Epithelial cell of prostate (primary cell): ENCODE data around the gene RAPGEF2.
"Not testable (repeated sequence)": the region's sequence is repeated elsewhere in the genome, so short reads cannot be mapped to it uniquely, and the experiment has no call there.

Experiments used
- DNase-seq: peaks from one replicate; pipeline ENCODE4 v3.0.0-alpha.2; 2011; ENCODE audit warnings: low read depth, low spot score
- H3K27ac ChIP-seq: fragments of 450-650 bp; 2 replicates; pipeline ENCODE4 v1.5.1; 2017; ENCODE audit warnings: mild to moderate bottlenecking

The RAPGEF2 gene

DNA sequence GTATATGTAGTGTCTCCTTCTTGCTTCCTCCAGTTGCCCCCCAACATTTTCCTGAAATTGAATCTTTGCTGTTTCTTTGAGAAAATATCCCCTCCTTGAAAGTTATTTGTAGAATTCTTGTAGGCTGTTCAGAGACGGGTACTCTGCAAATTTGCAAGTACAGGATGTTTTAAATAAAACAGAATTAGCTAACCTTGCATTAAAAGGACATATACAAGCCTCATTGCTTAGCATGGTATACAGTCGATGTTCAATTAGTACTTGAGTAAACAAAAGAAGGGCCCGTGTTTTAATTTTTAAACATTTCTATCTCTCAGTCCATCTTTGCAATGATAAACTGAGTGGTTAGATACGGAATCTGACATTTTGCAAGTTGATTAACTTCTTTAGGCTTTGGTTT is 50.8 kb downstream of the RAPGEF2 start:
- no peak for DNase-seq
- no peak overlapping the region for H3K27ac ChIP-seq

DNA sequence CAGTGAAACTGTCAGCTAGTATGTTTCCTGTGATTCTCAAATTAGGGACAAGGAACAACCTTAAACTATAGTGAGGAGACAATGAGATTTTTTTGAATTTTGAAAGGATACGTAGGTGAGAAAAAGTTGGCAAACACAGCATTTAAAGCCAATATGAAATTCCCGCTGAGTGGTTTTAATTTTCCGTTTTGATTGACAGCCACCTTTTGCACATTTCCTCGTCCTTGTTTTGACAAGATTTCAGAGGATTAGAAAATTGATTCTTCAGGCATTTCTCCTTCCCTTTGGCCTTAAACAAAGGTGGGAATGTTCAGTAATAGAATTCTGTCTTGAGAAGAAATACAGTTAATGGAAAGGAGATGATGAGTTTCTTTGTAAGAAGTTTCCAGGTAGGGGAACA is 52.2 kb downstream of the RAPGEF2 start:
- no peak for DNase-seq
- no peak overlapping the region for H3K27ac ChIP-seq

DNA sequence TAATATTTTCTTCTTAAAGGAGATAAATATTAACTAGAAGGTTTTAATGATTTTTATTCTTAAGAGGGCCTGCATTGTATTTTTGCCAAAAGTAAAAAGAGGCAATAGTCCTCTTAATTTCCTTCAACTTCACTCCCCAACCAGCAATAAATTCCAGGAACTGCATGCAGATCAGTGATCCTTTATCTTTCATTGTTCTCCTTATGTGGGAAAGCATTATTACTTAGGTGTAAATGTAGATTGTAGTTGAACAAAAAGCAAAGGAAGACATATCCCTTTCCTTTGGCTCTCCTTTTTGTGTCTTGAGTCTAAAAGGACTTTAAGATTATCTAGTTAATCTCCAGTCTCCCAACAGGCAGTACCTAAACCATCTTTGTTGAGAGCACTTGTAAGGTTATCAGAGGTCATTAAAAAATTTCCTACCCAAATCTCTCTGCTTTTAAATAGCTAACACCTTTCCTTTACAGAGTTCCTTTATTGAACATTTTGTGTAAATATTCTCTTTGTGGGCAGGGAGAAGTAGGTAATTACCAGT is 55.3 kb downstream of the RAPGEF2 start:
- DNase-seq: no peak
- no peak overlapping the region for H3K27ac ChIP-seq

DNA sequence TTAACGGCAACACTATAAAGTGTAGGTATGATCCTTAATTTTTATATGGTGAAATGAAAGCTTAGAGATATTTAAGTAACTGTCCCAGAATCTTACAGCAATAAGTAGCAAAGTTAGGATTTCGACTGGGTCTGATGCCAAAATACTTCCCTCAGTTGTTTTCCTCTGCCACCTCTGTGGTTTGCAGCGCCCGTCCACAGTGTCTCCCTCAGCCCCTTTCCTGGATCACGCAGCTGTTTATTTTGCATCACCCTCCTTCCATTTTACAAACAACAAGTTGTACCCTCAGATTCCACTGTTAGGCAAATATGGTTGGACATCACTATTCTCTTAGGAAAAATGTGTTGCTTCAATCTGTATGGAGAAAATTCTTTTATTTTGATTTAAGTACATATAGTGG is 56.1 kb downstream of the RAPGEF2 start:
- H3K27ac ChIP-seq: no peak overlapping the region
- no peak for DNase-seq

DNA sequence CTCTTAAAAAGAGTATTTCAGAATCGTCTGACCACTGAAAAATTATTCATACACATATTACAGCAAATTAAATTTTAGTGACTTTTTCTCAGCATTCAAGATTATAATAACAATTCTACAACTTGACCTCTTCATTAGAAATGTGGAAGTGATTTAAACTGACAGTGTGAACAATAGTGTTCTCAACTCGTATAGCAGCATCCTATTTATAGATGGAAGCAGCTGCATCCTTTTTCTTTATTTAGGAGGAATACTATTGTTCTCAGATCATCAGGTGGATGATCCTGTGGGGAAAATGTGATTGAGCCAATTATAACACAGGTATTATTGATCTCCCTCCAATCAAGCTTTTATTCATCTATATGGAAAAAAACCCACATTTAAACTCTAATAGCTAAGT is 56.7 kb downstream of the RAPGEF2 start:
- no peak overlapping the region for H3K27ac ChIP-seq
- no peak for DNase-seq

DNA sequence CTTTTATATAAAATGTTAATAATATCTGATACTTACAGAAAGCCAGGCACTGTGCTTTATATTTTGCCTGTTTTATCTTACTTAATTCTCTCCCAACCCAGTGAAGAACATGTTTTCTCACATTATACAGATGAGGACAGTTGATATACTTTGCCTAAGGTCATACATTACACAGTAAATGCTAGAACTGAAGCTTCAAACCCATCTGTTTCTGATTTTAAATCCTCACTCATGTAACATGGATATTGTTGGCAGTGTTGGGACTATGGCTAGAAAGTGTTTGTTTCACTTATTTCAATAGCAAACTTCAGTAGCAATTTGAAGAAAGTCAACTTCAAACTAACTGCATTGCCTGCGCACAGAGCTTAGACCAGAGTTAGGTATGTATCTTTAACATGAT is 57.4 kb downstream of the RAPGEF2 start:
- no peak for DNase-seq

DNA sequence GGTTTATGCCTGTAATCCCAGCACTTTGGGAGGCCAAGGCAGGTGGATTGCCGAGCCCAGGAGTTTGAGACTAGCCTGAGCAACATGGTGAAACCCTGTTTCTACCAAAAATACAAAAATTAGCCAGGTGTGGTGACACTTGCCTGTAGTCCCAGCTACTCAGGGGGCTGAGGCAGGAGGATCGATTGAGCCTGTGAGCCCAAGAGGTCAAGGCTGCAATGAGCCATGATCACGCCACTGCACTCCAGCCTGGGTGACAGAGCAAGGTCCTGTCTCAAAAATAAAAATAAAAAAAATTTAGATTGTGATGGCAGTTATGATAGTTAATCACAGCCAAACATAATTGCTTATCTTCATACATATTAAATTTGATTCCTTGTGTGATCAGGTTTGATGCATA is 58.6 kb downstream of the RAPGEF2 start:
- not testable (repeated sequence) for H3K27ac ChIP-seq, DNase-seq

More for the DNA sequence above, 57.4 kb downstream of the RAPGEF2 start:
- H3K27ac ChIP-seq: no peak overlapping the region

DNA sequence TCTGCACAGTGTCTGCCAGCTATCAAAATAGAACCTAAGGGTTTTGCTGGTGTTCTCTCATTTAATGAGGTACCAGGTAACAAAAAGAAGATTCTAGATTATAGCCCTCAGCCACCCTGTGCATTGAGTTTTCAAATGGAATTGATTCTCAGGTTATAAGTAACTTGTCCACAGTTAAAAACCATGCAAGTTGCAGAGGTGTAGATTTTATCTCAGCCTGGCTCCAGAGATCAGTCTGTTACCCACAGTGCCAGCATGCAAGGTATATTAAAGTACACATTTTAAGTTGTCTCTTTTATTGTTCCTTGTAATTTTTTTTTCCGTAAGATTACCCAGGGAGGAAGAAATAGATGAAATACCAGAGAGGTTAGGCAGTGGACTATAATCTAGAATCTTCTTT is 59.7 kb downstream of the RAPGEF2 start:
- H3K27ac ChIP-seq: no peak overlapping the region

DNA sequence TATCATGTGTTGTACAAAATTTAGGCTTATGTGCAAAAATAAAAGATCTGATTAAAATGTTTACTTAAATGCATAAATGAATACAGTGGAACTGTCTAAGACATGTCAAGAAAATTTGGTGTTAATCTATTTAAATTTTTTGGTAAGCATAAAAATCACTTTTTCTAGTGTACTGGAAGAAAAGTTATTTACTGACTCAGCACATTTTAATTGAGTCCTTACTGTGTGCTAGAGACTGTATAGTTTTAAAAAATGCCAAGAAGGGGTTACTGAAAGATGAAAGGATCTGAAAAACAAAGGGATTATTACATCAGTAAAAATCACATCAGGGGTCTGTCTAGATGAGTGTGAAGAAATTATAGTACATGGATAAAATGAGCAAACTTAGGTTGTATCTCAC is 60.6 kb downstream of the RAPGEF2 start:
- DNase-seq: no peak
- no peak overlapping the region for H3K27ac ChIP-seq

More for the DNA sequence above, 59.7 kb downstream of the RAPGEF2 start:
- no peak for DNase-seq

DNA sequence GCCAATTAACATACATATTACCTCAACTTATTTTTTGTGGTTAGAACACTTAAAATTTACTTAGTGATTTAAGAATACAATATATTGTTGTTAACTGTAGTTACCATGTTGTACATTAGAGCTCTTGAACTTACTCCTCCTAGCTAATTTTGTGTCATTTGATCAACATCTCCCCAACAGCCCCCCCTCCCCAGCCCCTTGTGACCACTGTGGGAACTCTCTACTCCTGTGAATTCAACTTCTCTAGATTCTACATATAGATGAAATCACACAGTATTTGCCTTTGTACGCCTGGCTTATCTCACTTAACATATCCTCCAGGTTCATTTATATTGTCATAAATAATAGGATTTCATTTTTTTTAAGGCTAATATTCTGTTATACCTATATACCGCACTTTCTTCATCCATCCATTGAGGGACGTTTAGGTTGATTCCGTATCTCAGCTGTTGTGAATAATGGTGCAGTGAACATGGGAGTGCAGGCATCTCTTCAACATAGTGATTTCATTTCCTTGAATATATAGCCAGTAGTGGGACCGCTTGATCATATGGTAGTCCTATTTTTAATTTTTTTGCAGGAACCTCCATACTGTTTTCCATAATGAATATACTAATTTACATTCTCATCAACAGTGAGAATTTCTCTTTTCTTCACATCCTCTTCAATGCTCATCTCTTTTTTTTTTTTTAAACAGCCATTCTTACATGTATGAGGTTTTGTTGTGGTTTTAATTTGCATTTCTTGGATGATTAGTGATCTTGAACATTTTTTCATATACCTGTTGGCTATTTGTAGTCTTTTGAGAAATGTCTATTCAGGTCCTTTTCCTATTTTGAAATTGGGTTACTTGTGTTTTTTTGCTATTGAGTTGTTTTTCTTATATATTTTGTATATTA is 66.8 kb downstream of the RAPGEF2 start:
- H3K27ac ChIP-seq: no peak overlapping the region
- DNase-seq: no peak

DNA sequence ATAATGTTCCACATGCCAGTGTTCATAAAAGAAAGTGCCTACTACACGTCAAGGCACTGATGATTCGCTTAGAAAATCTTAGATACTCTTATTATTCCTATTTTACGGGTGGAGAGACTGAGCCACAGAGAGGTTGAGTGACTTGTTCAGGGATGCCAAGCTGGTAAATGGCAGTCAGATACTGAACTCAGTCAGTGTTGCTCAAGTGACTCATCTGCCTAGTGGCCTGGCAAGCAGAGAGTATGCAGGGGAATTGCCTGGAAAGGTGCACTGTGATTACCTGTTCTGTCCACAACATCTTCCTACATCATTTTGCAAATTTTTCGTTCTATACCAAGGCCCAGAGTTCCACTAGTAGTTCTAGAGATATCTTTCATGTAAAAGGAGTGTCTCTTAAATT is 68.4 kb downstream of the RAPGEF2 start:
- DNase-seq: peak; percentile 27
- no peak overlapping the region for H3K27ac ChIP-seq

DNA sequence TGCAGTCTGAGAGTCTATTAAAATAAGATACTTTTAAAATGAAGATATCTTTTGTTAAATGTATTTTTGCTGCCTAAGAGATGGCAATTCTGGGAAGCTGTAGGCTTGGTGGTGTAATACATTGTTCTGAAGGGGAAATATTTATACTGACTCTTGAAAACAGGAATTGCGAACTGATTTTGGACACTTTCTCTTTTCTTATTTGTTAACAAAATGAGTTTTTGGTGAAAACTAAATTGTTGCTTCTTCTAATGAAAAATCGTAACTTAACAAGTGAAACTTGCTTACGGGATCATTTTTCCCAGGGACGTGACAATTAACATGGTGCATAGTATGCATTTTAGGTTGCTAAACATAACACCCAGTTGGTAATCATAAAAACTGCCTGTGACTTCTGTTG is 71.0 kb downstream of the RAPGEF2 start:
- no peak overlapping the region for H3K27ac ChIP-seq
- no peak for DNase-seq

DNA sequence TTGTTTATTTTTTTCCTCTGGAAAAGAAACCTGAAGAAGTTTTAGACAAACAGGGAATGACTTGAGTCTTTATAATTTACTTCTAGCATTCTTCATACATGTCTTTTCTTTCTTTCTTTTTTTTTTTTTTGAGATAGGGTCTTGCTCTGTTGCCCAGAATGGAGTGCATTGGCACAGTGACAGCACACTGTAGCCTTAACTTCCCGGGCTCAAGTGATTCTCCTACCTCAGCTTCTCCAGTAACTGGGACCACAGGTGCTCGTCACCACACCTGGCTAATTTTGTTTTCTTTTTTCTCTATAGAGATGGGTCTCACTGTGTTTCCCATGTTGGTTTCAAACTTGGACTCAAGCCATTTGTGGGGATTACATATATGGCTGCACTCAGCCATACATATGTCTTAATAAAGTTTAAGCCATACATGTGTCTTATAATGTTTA is 71.8 kb downstream of the RAPGEF2 start:
- no peak for DNase-seq
- H3K27ac ChIP-seq: peak overlapping the region; percentile 58

DNA sequence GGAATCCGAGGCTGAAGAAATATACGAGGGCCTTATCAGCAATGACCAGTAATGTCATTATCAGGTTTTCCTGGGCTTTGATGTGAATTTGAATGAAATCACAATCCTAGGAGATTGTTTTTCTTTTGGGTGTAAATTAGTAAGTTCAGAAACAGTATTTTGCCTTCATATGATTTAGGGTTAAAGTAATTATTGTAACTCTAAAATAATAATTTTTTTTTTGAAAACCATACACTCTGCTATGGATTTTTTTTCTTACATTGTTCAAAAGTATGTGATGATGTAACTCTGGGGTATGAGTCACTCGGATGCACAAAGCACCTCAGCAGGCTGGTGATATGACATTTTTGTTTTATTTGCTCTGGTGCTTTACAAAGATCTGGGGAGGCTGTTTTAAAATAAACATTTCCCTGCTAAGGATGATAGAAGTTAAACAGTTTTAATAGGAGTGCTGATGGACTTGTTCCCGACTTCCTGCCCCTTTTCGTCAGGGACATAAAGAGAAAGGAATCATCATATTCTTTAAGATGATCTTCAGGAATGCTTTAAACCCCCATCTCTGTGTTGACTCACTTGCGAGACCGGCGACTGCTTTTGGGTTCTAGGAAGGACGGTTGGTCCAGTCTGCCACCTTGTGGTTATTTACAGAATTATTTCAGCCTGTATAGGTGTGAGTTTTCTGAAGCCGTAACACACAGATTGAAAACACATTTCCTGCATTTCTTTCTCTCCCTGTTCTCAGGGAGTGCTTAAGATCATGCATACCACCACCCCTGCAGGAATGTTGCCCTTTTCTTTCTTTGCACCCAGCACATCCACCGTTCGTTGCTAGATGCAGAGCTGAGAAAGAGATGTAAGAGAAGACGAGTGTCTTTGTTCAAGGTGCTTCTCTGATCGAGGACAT is 72.5 kb downstream of the RAPGEF2 start:
- peak; percentile 55 for DNase-seq
- H3K27ac ChIP-seq: peak overlapping the region; percentile 58

DNA sequence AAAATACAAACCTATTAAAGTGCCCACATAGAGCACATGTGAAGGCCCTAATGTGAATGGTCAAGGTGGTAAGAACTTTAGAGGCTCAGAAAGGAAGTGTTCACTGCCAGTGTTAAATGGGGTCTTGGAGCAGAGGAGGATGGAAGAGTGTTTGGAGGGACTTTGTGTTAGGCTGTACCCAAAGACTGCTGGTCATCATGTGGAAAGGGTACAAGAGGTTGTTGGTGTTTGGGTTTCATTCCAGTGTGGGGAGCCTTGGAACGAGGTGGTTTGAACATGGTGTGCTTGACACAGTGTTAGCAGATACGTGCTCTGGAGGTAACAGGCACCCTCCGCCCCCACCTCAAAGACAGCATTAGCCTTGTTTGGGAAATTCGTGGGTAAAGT is 73.1 kb downstream of the RAPGEF2 start:
- H3K27ac ChIP-seq: peak overlapping the region; percentile 58
- no peak for DNase-seq

DNA sequence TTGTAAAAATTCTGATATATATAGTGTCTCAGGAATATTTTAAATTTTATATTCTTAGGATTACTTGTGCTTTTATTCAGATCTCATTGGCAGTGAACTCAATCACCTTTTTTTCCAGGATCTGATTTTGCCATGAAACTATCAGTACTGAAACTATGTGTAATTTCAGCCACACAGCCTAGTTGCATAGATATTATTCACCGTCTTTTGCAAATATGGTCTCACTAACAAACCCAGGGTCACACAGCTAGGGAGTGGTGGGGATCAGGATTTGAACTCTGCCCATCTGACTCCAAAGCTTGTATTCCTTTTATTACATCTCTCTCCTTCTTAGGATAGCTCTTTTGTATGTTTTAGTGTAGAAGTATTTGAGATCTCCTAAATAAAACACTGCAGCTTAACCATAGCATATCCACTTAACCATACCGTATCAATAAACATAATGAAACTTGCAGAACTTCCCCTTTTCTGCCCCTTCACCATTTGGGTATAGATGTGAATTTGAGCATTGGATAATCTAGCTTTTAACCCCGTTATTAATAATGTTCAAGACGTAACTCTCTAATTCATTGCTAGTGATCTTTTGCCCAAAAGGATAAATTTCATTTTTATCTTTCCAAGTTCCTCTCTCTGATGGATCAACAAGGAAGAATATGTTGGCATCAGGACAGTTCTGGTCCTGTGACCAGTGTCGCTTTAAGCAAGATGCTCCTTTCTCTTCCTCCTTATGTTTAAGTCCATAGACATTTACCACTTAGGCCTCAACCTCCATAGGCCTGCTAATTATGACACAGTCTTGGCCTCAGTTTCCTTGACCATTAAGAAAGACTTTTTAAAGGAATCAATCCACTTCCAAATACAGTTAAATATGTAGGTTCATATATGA is 74.6 kb downstream of the RAPGEF2 start:
- H3K27ac ChIP-seq: no peak overlapping the region
- DNase-seq: no peak

DNA sequence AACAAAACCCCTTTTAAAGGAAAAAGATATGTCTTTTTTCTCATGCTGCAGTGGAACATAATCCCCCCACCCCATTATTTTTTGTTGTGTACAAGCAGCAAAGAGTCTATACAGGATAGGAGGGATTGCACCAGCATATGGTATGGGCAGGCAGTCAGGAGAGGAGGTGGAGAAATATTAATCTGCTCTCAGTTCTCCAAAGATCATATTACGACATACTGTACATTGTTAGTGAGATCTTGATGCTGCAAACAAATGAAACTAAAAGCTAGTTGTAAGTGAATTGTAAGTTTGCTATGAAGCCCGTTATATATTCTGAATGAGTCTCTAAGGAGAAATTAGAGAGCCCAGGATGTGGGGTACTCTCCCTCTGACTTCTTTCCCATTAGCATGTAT is 75.3 kb downstream of the RAPGEF2 start:
- DNase-seq: no peak
- H3K27ac ChIP-seq: no peak overlapping the region

DNA sequence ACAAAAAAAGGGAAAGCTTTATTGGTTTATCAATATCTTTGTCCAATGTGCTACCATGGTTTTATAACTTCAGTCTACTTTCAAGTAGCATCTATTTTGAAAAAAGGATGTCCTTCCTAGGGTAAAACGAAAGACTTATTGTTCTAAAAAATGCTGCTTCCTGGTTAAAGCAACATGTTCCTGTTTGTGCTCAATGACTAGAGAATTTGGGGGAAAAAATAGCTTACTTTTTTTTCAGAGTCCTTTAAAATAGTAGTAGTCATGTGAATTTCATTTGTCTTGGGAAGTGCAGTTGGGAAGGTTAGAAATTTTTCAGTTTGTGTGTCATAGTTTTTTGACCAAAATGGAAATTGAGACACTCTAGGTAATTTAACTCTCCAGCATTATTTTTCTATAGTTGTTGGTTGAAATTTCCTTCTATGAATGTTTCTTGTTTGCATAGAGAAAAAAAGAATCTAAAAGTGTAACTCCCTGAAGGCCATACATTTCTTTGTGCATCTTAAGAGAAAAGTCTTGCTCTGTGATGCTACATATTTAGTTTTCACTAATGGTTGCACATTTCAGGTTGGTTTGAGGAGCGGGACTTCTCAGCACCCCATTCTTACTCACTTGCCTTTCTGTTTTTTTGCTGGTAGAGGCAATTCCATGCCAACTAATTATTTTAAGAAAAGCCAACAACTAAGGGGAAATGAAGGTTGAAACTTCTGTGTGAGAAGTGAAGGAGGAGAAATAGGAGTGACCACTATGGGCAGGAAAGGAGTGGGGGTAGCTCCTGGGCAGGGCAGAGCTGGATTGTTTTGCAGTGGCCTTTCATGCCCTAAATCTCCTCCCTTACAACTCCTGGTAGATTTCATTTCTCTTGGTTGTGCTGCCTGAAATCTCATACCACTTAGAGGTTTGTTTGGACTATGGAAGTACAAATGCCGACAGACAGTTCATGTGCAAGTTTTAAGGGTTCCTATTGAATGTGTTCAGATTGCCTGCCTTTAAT is 76.4 kb downstream of the RAPGEF2 start:
- H3K27ac ChIP-seq: no peak overlapping the region
- no peak for DNase-seq
